HepG2 (cell line): ENCODE results near the gene DNLZ. TPM values are rescaled to one million over a fixed set of nuclear protein-coding genes. Genes with fewer than 3 reads are reported as not detected.
A peak's percentile ranks its signal among the peaks of the same experiment; 100 is the strongest.

Source experiments
- ARNTL ChIP-seq: sonication (generic); formaldehyde crosslinking; IDR thresholded peaks from 2 replicates; pipeline ENCODE4 v1.4.0; 2020; ENCODE audit warnings: mild to moderate bottlenecking, missing genetic modification reagents
- HDAC2 ChIP-seq: sonication (generic); formaldehyde crosslinking; IDR thresholded peaks from 2 replicates; pipeline ENCODE4 v1.4.0; 2020; ENCODE audit warnings: missing genetic modification reagents
- KMT2A ChIP-seq: sonication (generic); formaldehyde crosslinking; IDR thresholded peaks from 2 replicates; pipeline ENCODE4 v1.4.0; 2020; ENCODE audit warnings: missing genetic modification reagents
- MIXL1 ChIP-seq: IDR thresholded peaks from 2 replicates; pipeline ENCODE4 v1.6.1; 2016
- NFATC3 ChIP-seq: sonication (generic); formaldehyde crosslinking; IDR thresholded peaks from 2 replicates; pipeline ENCODE4 v1.5.1; 2020; ENCODE audit warnings: mild to moderate bottlenecking, missing genetic modification reagents
- NFKBIZ ChIP-seq: IDR thresholded peaks from 2 replicates; pipeline ENCODE4 v1.6.1; 2018; ENCODE audit warnings: missing genetic modification reagents, missing compliant biosample characterization
- NFYC ChIP-seq: IDR thresholded peaks from 2 replicates; pipeline ENCODE4 v1.6.1; 2016; ENCODE audit warnings: missing genetic modification reagents, missing compliant biosample characterization
- SNAI1 ChIP-seq: sonication (generic); formaldehyde crosslinking; IDR thresholded peaks from 2 replicates; pipeline ENCODE4 v1.5.0; 2020; ENCODE audit warnings: mild to moderate bottlenecking, missing genetic modification reagents, borderline replicate concordance
- SOX6 ChIP-seq, 2 experiments: fragments of 450-650 bp in 1 of 2; sonication (generic) in 1 of 2; formaldehyde crosslinking in 1 of 2; IDR thresholded peaks; 2 replicates each; pipeline versions ENCODE4 v1.4.0 to v1.6.1; 2017 to 2020; ENCODE audit warnings: antibody characterized with exemption in 1 of 2, mild to moderate bottlenecking in 1 of 2, missing genetic modification reagents in 1 of 2
- SP4 ChIP-seq: sonication (generic); formaldehyde crosslinking; IDR thresholded peaks from 2 replicates; pipeline ENCODE4 v1.8.1; 2023; ENCODE audit warnings: mild to moderate bottlenecking, missing genetic modification reagents
- YY1 ChIP-seq: IDR thresholded peaks from 2 replicates; pipeline ENCODE4 v1.6.1; 2011; ENCODE audit warnings: low read length, low read depth, moderate library complexity, mild to moderate bottlenecking; ENCODE audit not compliant: insufficient read depth, insufficient replicate concordance
- ZNF12 ChIP-seq: sonication (generic); formaldehyde crosslinking; IDR thresholded peaks from 2 replicates; pipeline ENCODE4 v1.5.0; 2020; ENCODE audit warnings: missing genetic modification reagents
- ZNF124 ChIP-seq: sonication (generic); formaldehyde crosslinking; IDR thresholded peaks from 2 replicates; pipeline ENCODE4 v1.4.0; 2020; ENCODE audit warnings: missing genetic modification reagents
- ZNF224 ChIP-seq: sonication (generic); formaldehyde crosslinking; IDR thresholded peaks from 2 replicates; pipeline ENCODE4 v1.5.0; 2020; ENCODE audit warnings: mild to moderate bottlenecking, missing genetic modification reagents
- ZNF260 ChIP-seq: sonication (generic); formaldehyde crosslinking; IDR thresholded peaks from 2 replicates; pipeline ENCODE4 v1.4.0; 2020; ENCODE audit warnings: missing genetic modification reagents, low read depth, mild to moderate bottlenecking, borderline replicate concordance
- ZNF30 ChIP-seq: sonication (generic); formaldehyde crosslinking; IDR thresholded peaks from 2 replicates; pipeline ENCODE4 v1.5.0; 2020; ENCODE audit warnings: mild to moderate bottlenecking, missing genetic modification reagents
- ZNF572 ChIP-seq: sonication (generic); formaldehyde crosslinking; IDR thresholded peaks from 2 replicates; pipeline ENCODE4 v1.5.1; 2020; ENCODE audit warnings: mild to moderate bottlenecking, missing genetic modification reagents
- polyA plus RNA-seq, 8 experiments: library from polyadenylated mRNA; depleted of rRNA in 3 of 8; stranded (reverse) in 7 of 8; unstranded in 1 of 8; fragments of >200 nt; fragmentation: Illumina TruSeq in 4 of 8; extraction: Trizol in 4 of 8; gene quantifications; 2 replicates each; pipeline versions ENCODE4 v1.2.1 to v1.2.3, GENCODE V29; 2011 to 2016; ENCODE audit warnings: low read depth in 4 of 8, missing spikeins in 1 of 8, mixed read lengths in 1 of 8; ENCODE audit not compliant: insufficient read depth in 1 of 8
- total RNA-seq, 5 experiments: library from RNA; depleted of rRNA; stranded (reverse); fragments of >200 nt; fragmentation: Illumina TruSeq; extraction: Trizol; gene quantifications; 2 replicates each; pipeline ENCODE4 v1.2.3, GENCODE V29; 2016; ENCODE audit warnings: low read depth in 1 of 5
- TF ChIP-seq, protein P1 (sequence below): sonication (generic); formaldehyde crosslinking; IDR thresholded peaks from 2 replicates; pipeline ENCODE4 v1.4.0; 2020; ENCODE audit warnings: missing genetic modification reagents
- TF ChIP-seq, protein P2 (sequence below): IDR thresholded peaks from 2 replicates; pipeline ENCODE4 v1.6.1; 2018; ENCODE audit warnings: missing genetic modification reagents, mild to moderate bottlenecking, missing compliant biosample characterization
- TF ChIP-seq, protein P3 (sequence below): sonication (generic); formaldehyde crosslinking; IDR thresholded peaks from 2 replicates; pipeline ENCODE4 v1.5.0; 2020; ENCODE audit warnings: mild to moderate bottlenecking, missing genetic modification reagents, borderline replicate concordance

The DNLZ gene
- total and polyA plus RNA-seq, 2 of the 13 experiments (the other 11 are each of a cell fraction or from before 2014, with no cell fraction given): 3.4 to 8.0 TPM

DNA sequence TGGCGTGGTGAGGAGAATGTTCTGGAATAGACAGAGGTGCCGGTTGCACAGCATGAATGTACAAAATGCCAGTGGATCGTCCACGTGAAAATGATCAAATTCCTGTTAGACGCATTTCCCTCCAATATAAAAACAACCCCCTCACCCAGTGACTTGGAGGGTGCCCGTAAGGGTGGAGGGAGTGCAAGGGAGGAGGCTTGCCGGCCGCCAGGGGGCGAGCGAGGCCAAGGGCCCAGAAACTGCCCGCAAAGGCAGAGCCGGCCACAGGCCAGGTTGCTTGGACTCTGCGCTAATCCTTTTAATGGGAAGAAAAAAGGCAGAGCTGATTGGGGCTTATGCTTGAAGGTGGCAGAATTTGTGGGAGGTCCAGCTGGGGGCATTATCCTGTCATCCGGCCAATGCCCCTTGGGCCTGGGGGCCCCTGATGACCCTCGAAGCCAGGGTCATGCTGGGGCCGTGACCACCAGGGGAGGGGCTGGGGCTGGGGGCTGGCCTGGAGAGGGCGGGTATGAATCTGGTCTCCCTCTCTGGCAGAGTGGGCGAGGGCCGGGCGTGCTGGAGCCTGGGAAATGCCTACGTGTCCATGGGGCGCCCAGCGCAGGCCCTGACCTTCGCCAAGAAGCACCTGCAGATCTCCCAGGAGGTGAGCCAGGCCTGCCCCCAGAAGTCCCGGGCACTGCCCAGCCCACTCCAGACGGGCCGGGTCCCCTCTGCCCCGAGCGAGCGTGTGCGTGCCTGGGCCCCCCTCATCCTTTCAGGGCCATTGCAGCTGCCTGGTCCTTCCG lies 24.2 kb downstream of the DNLZ start (continued):
- TF ChIP-seq NFYC (no peak), ZNF30 (CRISPR knock-in tag) (no peak), SNAI1 (no peak), ZNF260 (no peak), HDAC2 (CRISPR knock-in tag) (0 out of 2 replicates have a peak, but pooled peaks have one; percentile 21), NFATC3 (CRISPR knock-in tag) (no peak), ZNF12 (CRISPR knock-in tag) (no peak), ZNF224 (CRISPR knock-in tag) (no peak), ARNTL (0 out of 2 replicates have a peak, but pooled peaks have one; percentile 41), SOX6 (IDR thresholded peaks at IDR 0.05) (no peak), SOX6 (CRISPR knock-in tag; IDR thresholded peaks at IDR 0.05) (0 out of 2 replicates have a peak, but pooled peaks have one; percentile 34), ZNF124 (CRISPR knock-in tag) (peak; percentile 74), YY1 (peak; percentile 31), MIXL1 (no peak), ZNF572 (CRISPR knock-in tag) (no peak), SP4 (CRISPR knock-in tag) (0 out of 2 replicates have a peak, but pooled peaks have one; percentile 29), KMT2A (CRISPR knock-in tag) (no peak), NFKBIZ (no peak)
- TF ChIP-seq, protein P1, sequence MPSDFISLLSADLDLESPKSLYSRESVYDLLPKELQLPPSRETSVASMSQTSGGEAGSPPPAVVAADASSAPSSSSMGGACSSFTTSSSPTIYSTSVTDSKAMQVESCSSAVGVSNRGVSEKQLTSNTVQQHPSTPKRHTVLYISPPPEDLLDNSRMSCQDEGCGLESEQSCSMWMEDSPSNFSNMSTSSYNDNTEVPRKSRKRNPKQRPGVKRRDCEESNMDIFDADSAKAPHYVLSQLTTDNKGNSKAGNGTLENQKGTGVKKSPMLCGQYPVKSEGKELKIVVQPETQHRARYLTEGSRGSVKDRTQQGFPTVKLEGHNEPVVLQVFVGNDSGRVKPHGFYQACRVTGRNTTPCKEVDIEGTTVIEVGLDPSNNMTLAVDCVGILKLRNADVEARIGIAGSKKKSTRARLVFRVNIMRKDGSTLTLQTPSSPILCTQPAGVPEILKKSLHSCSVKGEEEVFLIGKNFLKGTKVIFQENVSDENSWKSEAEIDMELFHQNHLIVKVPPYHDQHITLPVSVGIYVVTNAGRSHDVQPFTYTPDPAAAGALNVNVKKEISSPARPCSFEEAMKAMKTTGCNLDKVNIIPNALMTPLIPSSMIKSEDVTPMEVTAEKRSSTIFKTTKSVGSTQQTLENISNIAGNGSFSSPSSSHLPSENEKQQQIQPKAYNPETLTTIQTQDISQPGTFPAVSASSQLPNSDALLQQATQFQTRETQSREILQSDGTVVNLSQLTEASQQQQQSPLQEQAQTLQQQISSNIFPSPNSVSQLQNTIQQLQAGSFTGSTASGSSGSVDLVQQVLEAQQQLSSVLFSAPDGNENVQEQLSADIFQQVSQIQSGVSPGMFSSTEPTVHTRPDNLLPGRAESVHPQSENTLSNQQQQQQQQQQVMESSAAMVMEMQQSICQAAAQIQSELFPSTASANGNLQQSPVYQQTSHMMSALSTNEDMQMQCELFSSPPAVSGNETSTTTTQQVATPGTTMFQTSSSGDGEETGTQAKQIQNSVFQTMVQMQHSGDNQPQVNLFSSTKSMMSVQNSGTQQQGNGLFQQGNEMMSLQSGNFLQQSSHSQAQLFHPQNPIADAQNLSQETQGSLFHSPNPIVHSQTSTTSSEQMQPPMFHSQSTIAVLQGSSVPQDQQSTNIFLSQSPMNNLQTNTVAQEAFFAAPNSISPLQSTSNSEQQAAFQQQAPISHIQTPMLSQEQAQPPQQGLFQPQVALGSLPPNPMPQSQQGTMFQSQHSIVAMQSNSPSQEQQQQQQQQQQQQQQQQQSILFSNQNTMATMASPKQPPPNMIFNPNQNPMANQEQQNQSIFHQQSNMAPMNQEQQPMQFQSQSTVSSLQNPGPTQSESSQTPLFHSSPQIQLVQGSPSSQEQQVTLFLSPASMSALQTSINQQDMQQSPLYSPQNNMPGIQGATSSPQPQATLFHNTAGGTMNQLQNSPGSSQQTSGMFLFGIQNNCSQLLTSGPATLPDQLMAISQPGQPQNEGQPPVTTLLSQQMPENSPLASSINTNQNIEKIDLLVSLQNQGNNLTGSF (CRISPR knock-in tag): no peak
- TF ChIP-seq, protein P2, sequence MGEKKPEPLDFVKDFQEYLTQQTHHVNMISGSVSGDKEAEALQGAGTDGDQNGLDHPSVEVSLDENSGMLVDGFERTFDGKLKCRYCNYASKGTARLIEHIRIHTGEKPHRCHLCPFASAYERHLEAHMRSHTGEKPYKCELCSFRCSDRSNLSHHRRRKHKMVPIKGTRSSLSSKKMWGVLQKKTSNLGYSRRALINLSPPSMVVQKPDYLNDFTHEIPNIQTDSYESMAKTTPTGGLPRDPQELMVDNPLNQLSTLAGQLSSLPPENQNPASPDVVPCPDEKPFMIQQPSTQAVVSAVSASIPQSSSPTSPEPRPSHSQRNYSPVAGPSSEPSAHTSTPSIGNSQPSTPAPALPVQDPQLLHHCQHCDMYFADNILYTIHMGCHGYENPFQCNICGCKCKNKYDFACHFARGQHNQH (CRISPR knock-in tag): 0 out of 2 replicates have a peak, but pooled peaks have one; percentile 32
- TF ChIP-seq, protein P3, sequence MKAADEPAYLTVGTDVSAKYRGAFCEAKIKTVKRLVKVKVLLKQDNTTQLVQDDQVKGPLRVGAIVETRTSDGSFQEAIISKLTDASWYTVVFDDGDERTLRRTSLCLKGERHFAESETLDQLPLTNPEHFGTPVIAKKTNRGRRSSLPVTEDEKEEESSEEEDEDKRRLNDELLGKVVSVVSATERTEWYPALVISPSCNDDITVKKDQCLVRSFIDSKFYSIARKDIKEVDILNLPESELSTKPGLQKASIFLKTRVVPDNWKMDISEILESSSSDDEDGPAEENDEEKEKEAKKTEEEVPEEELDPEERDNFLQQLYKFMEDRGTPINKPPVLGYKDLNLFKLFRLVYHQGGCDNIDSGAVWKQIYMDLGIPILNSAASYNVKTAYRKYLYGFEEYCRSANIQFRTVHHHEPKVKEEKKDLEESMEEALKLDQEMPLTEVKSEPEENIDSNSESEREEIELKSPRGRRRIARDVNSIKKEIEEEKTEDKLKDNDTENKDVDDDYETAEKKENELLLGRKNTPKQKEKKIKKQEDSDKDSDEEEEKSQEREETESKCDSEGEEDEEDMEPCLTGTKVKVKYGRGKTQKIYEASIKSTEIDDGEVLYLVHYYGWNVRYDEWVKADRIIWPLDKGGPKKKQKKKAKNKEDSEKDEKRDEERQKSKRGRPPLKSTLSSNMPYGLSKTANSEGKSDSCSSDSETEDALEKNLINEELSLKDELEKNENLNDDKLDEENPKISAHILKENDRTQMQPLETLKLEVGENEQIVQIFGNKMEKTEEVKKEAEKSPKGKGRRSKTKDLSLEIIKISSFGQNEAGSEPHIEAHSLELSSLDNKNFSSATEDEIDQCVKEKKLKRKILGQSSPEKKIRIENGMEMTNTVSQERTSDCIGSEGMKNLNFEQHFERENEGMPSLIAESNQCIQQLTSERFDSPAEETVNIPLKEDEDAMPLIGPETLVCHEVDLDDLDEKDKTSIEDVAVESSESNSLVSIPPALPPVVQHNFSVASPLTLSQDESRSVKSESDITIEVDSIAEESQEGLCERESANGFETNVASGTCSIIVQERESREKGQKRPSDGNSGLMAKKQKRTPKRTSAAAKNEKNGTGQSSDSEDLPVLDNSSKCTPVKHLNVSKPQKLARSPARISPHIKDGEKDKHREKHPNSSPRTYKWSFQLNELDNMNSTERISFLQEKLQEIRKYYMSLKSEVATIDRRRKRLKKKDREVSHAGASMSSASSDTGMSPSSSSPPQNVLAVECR (CRISPR knock-in tag): peak; percentile 53; the same call in 1 of the 2 replicates
